Measurements from ENCODE around the gene C5orf15. TPM values are rescaled to one million over a fixed set of nuclear protein-coding genes. Genes with fewer than 3 reads are reported as not detected.
A peak's percentile ranks its signal among the peaks of the same experiment; 100 is the strongest.

Gene C5orf15
- polyA plus RNA-seq (2013, experiment 1 of 4) = 69.2 TPM
- polyA plus RNA-seq (2013, experiment 2 of 4) = 70.1 TPM
- 55.7 TPM for polyA plus RNA-seq (2013, experiment 3 of 4)
- polyA plus RNA-seq (2013, experiment 4 of 4) = 63.5 TPM

DNA sequence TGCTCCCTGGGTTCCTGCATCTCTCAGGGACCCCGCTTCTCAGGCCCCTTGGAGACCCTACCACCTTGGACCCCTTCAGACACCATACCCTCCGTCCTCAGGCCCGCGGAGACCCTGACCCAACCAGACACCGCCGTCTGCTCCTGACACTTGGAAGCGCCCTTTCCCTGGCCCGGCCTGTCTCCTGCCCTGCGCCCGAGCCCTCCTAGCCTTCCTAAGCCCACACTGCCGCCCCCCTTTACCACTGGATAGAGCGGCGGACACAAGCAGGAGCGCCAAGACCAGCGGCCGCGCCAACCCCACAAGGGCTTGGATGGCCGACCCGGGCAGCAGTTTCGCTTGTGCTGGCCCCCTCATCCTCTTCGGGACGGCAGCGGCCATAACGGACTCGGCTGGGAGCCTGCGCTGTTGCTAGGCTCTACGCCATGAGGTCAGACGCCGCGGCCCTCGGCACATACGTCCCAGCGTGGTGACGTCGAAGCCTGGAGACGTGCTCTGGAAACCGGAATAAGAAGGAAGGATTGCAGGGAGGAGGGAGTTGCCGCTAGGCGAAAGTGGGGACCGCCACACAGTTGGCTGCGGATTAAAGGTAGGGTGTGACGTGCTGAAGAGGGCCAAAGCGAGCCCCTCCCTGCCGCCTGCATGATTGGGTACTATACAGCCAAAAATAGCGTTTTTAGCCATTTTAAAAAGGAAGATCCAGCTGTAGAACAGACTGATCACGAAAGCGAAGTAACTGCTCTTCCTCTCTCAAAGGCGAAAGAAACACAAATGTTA, at the start of gene C5orf15:
C5orf15 (minus strand) TSS at position 422 of the 777 bp plus-strand sequence; CDS start at position 381, 41 bp downstream.
- peaks cover 7% of the 10 kb centered on the region for H3K4me1 ChIP-seq (ENCODE audit: control insufficient read depth, insufficient read depth, low read length)
- no peaks in the 10 kb centered on the region for H3K9me3 ChIP-seq (ENCODE audit: control insufficient read depth, low read length)
- peak within 1 kb of the TSS; percentile 75 for H3K27ac ChIP-seq (ENCODE audit: insufficient read depth, low read depth, low read length, poor library complexity, severe bottlenecking)
- 3% methylated on average over 48 of the region's 48 CpGs for WGBS, 2 experiments
- peaks cover 4% of the 10 kb centered on the region for H3K36me3 ChIP-seq (ENCODE audit: control insufficient read depth, insufficient read depth, low read length)
- H3K4me3 ChIP-seq (ENCODE audit: insufficient read depth, low read depth, low read length) = peak within 1 kb of the TSS; percentile 87
- H3K27me3 ChIP-seq (ENCODE audit: control insufficient read depth, insufficient read depth, low read length, poor library complexity, severe bottlenecking) = no peaks in the 10 kb centered on the region

- peaks cover 11% of the 10 kb centered on the region for H3K4me1 ChIP-seq (ENCODE audit: control insufficient read depth, insufficient read depth, low read length)
- H3K27me3 ChIP-seq (ENCODE audit: control insufficient read depth, insufficient read depth, low read length, poor library complexity, severe bottlenecking) = no peaks in the 10 kb centered on the region
- H3K4me3 ChIP-seq (ENCODE audit: insufficient read depth, low read depth, low read length) = no peak overlapping the region
- H3K36me3 ChIP-seq (ENCODE audit: control insufficient read depth, insufficient read depth, low read length) = no peaks in the 10 kb centered on the region
- no peak overlapping the region for H3K27ac ChIP-seq (ENCODE audit: insufficient read depth, low read depth, low read length, poor library complexity, severe bottlenecking)
- H3K9me3 ChIP-seq (ENCODE audit: control insufficient read depth, low read length) = no peaks in the 10 kb centered on the region
- WGBS, 2 experiments = 66 to 77% methylated on average over 2 of the region's 2 CpGs
Observed at GRCh38 chr5:134008266-134008749, 39.9 kb upstream of the C5orf15 start.

- no peaks in the 10 kb centered on the region for H3K27me3 ChIP-seq (ENCODE audit: control insufficient read depth, insufficient read depth, low read length, poor library complexity, severe bottlenecking)
- H3K4me1 ChIP-seq (ENCODE audit: control insufficient read depth, insufficient read depth, low read length) = peaks cover 17% of the 10 kb centered on the region
- no peak overlapping the region for H3K27ac ChIP-seq (ENCODE audit: insufficient read depth, low read depth, low read length, poor library complexity, severe bottlenecking)
- no peaks in the 10 kb centered on the region for H3K36me3 ChIP-seq (ENCODE audit: control insufficient read depth, insufficient read depth, low read length)
- no peak overlapping the region for H3K4me3 ChIP-seq (ENCODE audit: insufficient read depth, low read depth, low read length)
- no peaks in the 10 kb centered on the region for H3K9me3 ChIP-seq (ENCODE audit: control insufficient read depth, low read length)
- 62 to 74% methylated on average over 12 to 14 of the region's 14 CpGs for WGBS, 2 experiments
Observed at GRCh38 chr5:134007581-134008265, 39.3 kb upstream of the C5orf15 start.

GRCh38 chr5:134006115-134006514, 37.7 kb upstream of the C5orf15 start:
- 66 to 70% methylated on average over 13 of the region's 13 CpGs for WGBS, 2 experiments
- no peaks in the 10 kb centered on the region for H3K27me3 ChIP-seq (ENCODE audit: control insufficient read depth, insufficient read depth, low read length, poor library complexity, severe bottlenecking)
- no peak overlapping the region for H3K27ac ChIP-seq (ENCODE audit: insufficient read depth, low read depth, low read length, poor library complexity, severe bottlenecking)
- H3K9me3 ChIP-seq (ENCODE audit: control insufficient read depth, low read length) = no peaks in the 10 kb centered on the region
- no peaks in the 10 kb centered on the region for H3K36me3 ChIP-seq (ENCODE audit: control insufficient read depth, insufficient read depth, low read length)
- H3K4me1 ChIP-seq (ENCODE audit: control insufficient read depth, insufficient read depth, low read length) = peaks cover 22% of the 10 kb centered on the region
- H3K4me3 ChIP-seq (ENCODE audit: insufficient read depth, low read depth, low read length) = peak overlapping the region; percentile 84

- Histone ChIP-seq H3K4me3 (ENCODE audit: insufficient read depth, low read depth, low read length) (peak overlapping the region; percentile 84), H3K9me3 (ENCODE audit: control insufficient read depth, low read length) (no peaks in the 10 kb centered on the region), H3K27me3 (ENCODE audit: control insufficient read depth, insufficient read depth, low read length, poor library complexity, severe bottlenecking) (no peaks in the 10 kb centered on the region), H3K27ac (ENCODE audit: insufficient read depth, low read depth, low read length, poor library complexity, severe bottlenecking) (peak overlapping the region; percentile 90), H3K4me1 (ENCODE audit: control insufficient read depth, insufficient read depth, low read length) (peaks cover 22% of the 10 kb centered on the region), H3K36me3 (ENCODE audit: control insufficient read depth, insufficient read depth, low read length) (no peaks in the 10 kb centered on the region)
- WGBS, 2 experiments = 14% methylated on average over 40 of the region's 40 CpGs
Observed at GRCh38 chr5:134005417-134006061, 37.1 kb upstream of the C5orf15 start.

DNA sequence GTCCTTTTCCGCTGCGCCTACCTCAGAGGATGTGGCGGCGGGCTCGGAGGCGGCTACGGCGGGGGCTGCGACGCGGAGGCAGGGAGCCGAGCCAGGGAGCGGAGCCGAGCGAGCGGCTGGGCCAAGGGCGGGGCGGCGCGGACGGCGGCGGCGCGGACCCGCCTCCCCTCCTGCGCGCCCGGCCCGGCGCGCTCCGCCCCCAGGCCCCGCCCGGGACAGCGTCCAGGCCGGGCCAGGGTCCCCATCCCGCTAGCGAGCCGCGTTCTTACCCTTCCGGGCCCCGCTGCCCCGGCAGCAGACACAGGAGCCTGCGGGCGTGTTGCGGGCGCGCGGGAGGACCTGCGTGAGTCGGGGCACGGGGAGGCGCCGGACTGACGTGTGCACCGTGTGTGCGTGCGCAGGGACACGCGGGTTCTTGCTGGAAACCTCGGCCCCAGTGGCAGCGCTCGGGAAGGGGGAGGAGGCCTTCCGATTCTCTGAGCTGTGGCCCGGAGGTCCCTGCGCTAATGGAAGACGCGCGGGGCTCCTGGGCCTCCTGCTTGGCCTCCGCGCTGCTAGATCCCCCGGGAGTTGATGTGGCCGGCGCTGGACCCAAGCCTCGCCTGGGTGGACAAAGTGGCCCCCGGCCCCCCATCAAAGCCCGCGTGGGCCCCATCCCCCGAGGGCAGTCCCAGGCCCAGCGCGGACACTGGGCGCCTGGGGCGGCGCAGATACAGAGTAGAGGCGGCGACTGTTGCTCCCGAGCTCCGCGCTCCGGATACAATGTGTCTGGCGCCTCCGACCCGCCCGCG, 36.4 kb upstream of the C5orf15 start, which contains the start of gene VDAC1:
VDAC1 (minus strand) TSS at position 350 of the 791 bp plus-strand sequence. CDS start 11,963 bp downstream, outside the sequence.
- Histone ChIP-seq H3K36me3 (ENCODE audit: control insufficient read depth, insufficient read depth, low read length) (no peaks in the 10 kb centered on the region), H3K9me3 (ENCODE audit: control insufficient read depth, low read length) (no peaks in the 10 kb centered on the region), H3K4me3 (ENCODE audit: insufficient read depth, low read depth, low read length) (peak within 1 kb of the TSS; percentile 84), H3K27ac (ENCODE audit: insufficient read depth, low read depth, low read length, poor library complexity, severe bottlenecking) (peak within 1 kb of the TSS; percentile 90), H3K4me1 (ENCODE audit: control insufficient read depth, insufficient read depth, low read length) (peaks cover 22% of the 10 kb centered on the region), H3K27me3 (ENCODE audit: control insufficient read depth, insufficient read depth, low read length, poor library complexity, severe bottlenecking) (no peaks in the 10 kb centered on the region)
- WGBS, 2 experiments = 0% methylated on average over 96 of the region's 96 CpGs

GRCh38 chr5:134003817-134004625, 35.6 kb upstream of the C5orf15 start:
- peaks cover 22% of the 10 kb centered on the region for H3K4me1 ChIP-seq (ENCODE audit: control insufficient read depth, insufficient read depth, low read length)
- H3K27ac ChIP-seq (ENCODE audit: insufficient read depth, low read depth, low read length, poor library complexity, severe bottlenecking) = peak overlapping the region; percentile 52
- no peaks in the 10 kb centered on the region for H3K9me3 ChIP-seq (ENCODE audit: control insufficient read depth, low read length)
- no peaks in the 10 kb centered on the region for H3K27me3 ChIP-seq (ENCODE audit: control insufficient read depth, insufficient read depth, low read length, poor library complexity, severe bottlenecking)
- WGBS, 2 experiments = 0 to 1% methylated on average over 90 of the region's 90 CpGs
- H3K36me3 ChIP-seq (ENCODE audit: control insufficient read depth, insufficient read depth, low read length) = no peaks in the 10 kb centered on the region
- H3K4me3 ChIP-seq (ENCODE audit: insufficient read depth, low read depth, low read length) = peak overlapping the region; percentile 84

DNA sequence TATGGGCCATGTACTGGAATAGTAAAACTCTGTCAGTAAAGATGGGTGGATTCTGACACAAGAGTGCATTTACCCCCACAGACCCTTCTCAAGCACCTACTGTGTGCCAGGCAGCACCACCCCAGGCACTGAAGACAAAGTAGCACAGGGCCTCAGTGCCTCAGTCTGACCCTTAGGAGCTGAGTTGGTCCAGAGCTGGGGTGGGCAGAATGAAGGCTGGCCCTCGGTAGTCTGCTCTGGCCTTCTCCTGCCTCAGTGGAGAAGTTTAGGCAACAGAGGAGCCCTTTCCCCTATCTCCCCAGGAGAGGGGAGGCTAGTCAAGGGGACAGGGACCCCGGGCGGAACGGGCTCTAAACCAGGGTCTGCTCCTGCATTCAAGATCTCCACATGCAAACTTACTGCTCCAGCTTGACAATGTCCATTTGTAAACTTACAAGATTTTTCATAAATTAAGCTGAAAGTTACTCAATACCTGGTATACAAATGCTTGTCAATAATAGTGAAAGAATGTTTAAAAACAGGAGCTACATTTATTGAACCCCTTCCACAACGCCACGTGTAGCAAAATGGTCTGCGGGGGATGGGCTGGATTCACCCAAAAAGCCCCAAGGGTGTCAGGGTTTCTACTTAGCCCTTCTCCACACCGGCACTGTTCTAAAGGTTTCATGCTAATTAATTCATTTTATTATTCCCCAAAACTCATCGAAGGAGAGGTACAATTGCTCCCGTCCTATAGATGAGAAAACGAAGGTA, 34.8 kb upstream of the C5orf15 start:
- WGBS, 2 experiments = 21 to 24% methylated on average over 11 of the region's 11 CpGs
- H3K9me3 ChIP-seq (ENCODE audit: control insufficient read depth, low read length) = no peaks in the 10 kb centered on the region
- H3K4me1 ChIP-seq (ENCODE audit: control insufficient read depth, insufficient read depth, low read length) = peaks cover 22% of the 10 kb centered on the region
- no peaks in the 10 kb centered on the region for H3K27me3 ChIP-seq (ENCODE audit: control insufficient read depth, insufficient read depth, low read length, poor library complexity, severe bottlenecking)
- peak overlapping the region; percentile 84 for H3K4me3 ChIP-seq (ENCODE audit: insufficient read depth, low read depth, low read length)
- H3K36me3 ChIP-seq (ENCODE audit: control insufficient read depth, insufficient read depth, low read length) = no peaks in the 10 kb centered on the region
- H3K27ac ChIP-seq (ENCODE audit: insufficient read depth, low read depth, low read length, poor library complexity, severe bottlenecking) = no peak overlapping the region

Measured in ectodermal cell (in vitro differentiated cells).